ENCODE measurements around the gene SLC1A4.

Gene SLC1A4

DNA sequence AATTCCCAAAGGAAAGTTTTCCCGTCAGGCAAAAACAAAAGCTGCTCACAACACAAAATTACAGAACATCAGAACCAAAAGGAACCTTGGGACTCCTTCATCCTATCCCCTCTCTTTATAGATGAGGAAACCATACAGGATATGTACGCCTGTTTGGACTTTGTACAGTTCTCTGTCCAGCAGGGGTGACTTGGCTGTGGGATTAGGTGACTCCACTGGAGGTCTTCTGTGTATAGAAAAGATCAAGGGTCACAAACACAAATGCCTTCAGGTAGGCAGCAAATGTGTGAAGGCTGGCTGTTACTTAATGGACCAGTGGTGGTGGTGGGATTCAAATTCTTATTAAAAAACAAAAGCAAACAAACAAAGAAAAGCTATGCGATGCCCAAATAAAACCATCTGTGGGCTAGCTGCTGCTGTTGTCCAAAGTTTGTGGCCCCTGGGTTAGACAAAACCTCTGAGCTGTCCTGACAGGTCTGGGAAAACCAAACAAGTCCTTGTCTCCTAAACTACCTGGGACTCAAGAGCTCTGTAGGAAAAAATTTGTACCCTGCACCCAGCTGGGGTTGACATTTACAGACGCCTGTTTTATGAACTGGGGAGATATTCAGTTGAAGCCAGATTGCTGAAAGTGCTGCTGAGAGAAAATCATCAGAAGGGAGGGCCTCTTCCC lies 65.7 kb downstream of the SLC1A4 start:
- TF ChIP-seq, protein P1, sequence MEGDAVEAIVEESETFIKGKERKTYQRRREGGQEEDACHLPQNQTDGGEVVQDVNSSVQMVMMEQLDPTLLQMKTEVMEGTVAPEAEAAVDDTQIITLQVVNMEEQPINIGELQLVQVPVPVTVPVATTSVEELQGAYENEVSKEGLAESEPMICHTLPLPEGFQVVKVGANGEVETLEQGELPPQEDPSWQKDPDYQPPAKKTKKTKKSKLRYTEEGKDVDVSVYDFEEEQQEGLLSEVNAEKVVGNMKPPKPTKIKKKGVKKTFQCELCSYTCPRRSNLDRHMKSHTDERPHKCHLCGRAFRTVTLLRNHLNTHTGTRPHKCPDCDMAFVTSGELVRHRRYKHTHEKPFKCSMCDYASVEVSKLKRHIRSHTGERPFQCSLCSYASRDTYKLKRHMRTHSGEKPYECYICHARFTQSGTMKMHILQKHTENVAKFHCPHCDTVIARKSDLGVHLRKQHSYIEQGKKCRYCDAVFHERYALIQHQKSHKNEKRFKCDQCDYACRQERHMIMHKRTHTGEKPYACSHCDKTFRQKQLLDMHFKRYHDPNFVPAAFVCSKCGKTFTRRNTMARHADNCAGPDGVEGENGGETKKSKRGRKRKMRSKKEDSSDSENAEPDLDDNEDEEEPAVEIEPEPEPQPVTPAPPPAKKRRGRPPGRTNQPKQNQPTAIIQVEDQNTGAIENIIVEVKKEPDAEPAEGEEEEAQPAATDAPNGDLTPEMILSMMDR (IDR thresholded peaks at IDR 0.05; ENCODE audit: insufficient read depth, missing control alignments), result no peak
- no peak for FAIRE-seq
- no peak for DNase-seq (ENCODE audit: insufficient read length, low spot score)

DNA sequence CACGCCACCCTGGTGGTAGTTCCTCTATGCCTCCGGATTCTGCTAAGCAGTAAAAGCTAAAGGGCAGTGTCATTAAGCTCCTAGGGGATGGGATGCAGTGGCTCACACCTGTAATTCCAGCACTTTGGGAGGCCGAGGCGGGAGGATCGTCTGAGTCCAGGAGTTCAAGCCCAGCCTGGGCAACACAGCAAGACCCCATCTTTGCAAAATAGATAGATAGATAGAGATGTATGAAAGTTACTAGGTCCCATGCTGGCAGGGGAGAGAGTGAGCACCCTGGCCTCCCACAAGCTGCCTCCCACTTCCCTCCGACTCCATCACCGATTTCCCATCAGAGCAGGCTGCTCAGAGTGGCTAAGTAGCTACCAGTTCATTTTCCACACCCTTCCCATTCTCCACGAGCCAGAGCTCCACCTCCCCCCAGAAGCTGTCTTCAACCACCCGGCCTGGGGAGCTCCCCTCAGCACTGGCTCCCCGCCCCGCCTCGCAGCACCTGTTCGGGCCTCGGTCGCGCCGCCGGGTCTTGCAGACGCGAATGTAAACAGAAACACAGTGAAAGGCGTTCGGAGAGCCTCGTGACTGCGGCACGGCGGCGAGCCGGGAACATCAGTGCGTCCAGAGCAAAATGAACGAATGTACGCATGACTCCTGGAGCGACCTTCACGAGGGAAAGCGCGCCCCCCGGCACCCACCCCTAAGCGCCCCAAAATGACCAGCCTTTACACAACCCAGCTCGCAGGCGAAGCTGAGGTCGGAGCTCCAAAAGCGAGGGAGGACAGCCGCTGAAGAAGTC lies 66.4 kb downstream of the SLC1A4 start:
- no peak for FAIRE-seq
- no peak for DNase-seq (ENCODE audit: insufficient read length, low spot score)
- TF ChIP-seq, protein P1 (IDR thresholded peaks at IDR 0.05; ENCODE audit: insufficient read depth, missing control alignments), result no peak

DNA sequence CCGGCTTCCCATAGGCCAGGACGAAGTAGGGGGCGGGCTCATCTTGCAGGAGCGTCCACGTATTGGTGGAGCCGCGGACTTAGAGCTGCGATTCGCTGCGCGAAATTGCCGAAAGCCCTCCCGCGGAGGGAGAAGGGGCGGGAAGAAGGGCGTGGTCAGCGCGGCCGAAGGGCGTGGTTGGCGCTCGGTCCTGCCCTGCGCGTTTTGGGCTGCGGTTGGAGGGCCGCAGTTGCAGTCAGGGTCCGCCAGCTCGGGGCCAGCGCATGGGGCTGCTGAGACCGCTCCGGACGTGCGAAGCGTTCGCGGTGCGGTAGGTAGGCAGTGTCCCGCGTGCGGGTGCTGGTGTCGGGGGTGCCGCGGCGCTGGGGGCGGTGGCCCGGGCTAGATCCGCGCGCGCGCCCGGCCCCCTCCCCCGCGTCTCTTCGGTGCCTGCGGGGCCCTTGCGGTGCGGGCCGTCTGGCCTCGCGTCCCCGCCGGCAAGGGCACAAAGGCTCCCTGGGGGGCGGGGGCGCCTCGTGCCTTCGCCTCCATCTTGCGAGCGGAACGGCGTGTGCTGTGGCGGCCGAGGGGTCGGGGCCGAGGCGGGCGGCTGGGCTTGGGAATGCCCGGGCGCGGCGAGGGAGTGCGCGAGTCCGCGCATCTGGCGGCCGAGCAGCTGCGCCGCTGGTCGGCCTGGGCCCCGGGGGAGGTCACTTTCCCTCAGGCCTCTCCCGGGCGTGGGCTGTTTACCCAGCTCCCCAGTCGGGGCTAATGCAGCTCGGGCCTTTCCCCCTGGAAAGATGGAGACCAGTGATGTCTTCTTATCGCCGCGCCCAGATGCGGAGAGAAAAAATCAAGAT lies 67.2 kb downstream of the SLC1A4 start, which contains the start of gene CEP68:
Gene CEP68, plus strand, starts transcription at position 202 of the 839 bp plus-strand sequence. CDS start 13,029 bp downstream, outside the sequence.
- TF ChIP-seq, protein P1 (IDR thresholded peaks at IDR 0.05; ENCODE audit: insufficient read depth, missing control alignments), result no peak
- FAIRE-seq, result no peak
- peak; percentile 94 for DNase-seq (ENCODE audit: insufficient read length, low spot score)

DNA sequence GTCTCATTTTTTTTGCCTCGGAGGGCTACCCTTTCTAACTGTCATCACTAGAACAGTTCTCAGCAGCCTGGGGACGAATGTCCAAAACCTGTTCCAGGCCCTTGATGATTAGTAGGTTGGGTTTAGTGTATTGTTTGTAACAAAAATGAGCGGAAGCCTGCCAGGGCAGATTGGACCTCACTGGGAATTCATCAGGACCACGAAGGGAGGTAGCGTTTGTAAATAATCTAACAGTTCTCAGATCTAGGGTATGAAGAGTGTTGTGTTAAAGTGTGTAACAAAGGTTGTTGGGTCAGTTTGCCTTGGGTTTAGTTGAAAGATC lies 67.8 kb downstream of the SLC1A4 start:
- DNase-seq (ENCODE audit: insufficient read length, low spot score) (no peak), FAIRE-seq (no peak)
- TF ChIP-seq, protein P1 (IDR thresholded peaks at IDR 0.05; ENCODE audit: insufficient read depth, missing control alignments), result no peak

DNA sequence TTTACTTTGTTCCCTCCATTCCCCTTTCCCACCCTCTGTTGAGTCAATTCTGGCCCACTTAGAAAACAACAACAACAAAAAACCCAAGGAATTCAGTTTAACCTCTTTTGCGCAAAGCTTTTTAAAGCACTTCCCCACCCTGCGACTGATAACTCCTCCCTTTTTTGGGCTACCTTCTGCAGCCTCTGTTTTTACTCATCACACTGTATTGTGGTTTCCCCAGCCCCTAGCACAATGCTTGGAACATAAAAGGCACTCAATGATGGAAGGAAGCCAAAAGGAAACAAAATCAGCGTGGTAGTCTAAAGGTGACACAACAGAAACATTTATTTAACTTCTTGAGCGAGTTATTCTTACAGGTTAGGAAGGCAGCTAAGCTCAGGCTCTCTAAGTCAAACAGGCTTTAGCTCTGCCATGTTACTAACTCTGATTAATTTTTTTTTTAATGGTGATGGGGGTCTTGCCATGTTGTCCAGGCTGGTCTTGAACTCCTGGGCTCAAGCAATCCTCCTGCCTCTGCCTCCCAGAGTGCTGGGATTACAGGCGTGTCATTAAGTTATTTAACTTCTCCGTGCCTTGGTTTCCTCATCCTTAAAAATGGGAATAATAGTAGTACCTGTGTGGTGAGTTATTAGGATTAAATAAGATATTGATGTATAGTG lies 68.3 kb downstream of the SLC1A4 start:
- FAIRE-seq (no peak), DNase-seq (ENCODE audit: insufficient read length, low spot score) (no peak)
- TF ChIP-seq, protein P1 (IDR thresholded peaks at IDR 0.05; ENCODE audit: insufficient read depth, missing control alignments), result no peak

DNA sequence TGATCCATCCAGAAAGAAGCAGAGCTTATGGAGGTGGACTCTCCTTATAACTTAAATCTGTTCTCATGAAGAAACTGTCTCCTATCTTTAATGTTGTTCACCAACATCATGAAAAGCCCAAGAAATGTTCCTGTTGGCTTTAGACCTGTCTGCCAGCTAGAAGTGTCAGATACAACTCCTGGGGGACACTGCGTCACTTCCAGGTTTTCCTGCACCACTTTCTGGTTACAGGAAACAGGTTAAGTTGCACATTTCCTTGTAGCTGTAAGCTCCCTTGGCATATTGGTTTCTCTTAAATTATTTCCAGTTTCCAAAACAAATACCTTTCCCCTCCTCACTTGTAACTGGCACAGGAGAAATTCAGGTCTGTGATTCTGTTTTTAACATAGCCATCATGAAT lies 69.9 kb downstream of the SLC1A4 start:
- DNase-seq (ENCODE audit: insufficient read length, low spot score) (no peak), FAIRE-seq (no peak)
- TF ChIP-seq, protein P1 (IDR thresholded peaks at IDR 0.05; ENCODE audit: insufficient read depth, missing control alignments), result no peak
